ENCODE data around the gene CKAP4.
A peak's percentile ranks its signal among the peaks of the same experiment; 100 is the strongest.

The CKAP4 gene

GRCh38 chr12:106274575-106275121 lies 26.8 kb upstream of the CKAP4 start:
- DNase-seq, result no peak

GRCh38 chr12:106274012-106274411 lies 26.2 kb upstream of the CKAP4 start:
- DNase-seq, result no peak

- no peak for DNase-seq
Observed at GRCh38 chr12:106273491-106273890, 25.7 kb upstream of the CKAP4 start.

- DNase-seq, result no peak
Observed at GRCh38 chr12:106271575-106272505, 24.0 kb upstream of the CKAP4 start.

- DNase-seq, result no peak
Observed at GRCh38 chr12:106269150-106269771, 21.4 kb upstream of the CKAP4 start.

GRCh38 chr12:106267535-106267934 lies 19.7 kb upstream of the CKAP4 start:
- no peak for DNase-seq

GRCh38 chr12:106265116-106265515 lies 17.3 kb upstream of the CKAP4 start:
- DNase-seq, result no peak

GRCh38 chr12:106258935-106259334 lies 11.1 kb upstream of the CKAP4 start:
- no peak for DNase-seq

GRCh38 chr12:106258226-106258625 lies 10.4 kb upstream of the CKAP4 start:
- DNase-seq, result no peak

GRCh38 chr12:106256524-106256923 lies 8.7 kb upstream of the CKAP4 start:
- no peak for DNase-seq

GRCh38 chr12:106255952-106256351 lies 8.1 kb upstream of the CKAP4 start:
- no peak for DNase-seq

- no peak for DNase-seq
Observed at GRCh38 chr12:106255493-106255892, 7.7 kb upstream of the CKAP4 start.

GRCh38 chr12:106254724-106255123 lies 6.9 kb upstream of the CKAP4 start:
- DNase-seq, result no peak

GRCh38 chr12:106251631-106252455 lies 4.0 kb upstream of the CKAP4 start:
- no peak for DNase-seq

GRCh38 chr12:106249411-106250135 lies 1.8 kb upstream of the CKAP4 start:
- no peak for DNase-seq

- DNase-seq, result peak; percentile 43
Observed at GRCh38 chr12:106248846-106249371, 1.1 kb upstream of the CKAP4 start.

- DNase-seq, result peak; percentile 9
Observed at GRCh38 chr12:106248312-106248845, 559 bp upstream of the CKAP4 start.

- DNase-seq, result peak; percentile 44
Observed at GRCh38 chr12:106246891-106247673, 738 bp downstream of the CKAP4 start.

- no peak for DNase-seq
Observed at GRCh38 chr12:106245767-106246166, 2.1 kb downstream of the CKAP4 start.

- DNase-seq, result no peak
Observed at GRCh38 chr12:106243620-106244019, 4.2 kb downstream of the CKAP4 start.

GRCh38 chr12:106240821-106241220 lies 7.0 kb downstream of the CKAP4 start:
- no peak for DNase-seq

Data from effector CD4-positive, alpha-beta T cell (primary cell).